ENCODE data around the gene PORCN. TPM values are rescaled to one million over a fixed set of nuclear protein-coding genes. Genes with fewer than 3 reads are reported as not detected.
A peak's percentile ranks its signal among the peaks of the same experiment; 100 is the strongest.

The PORCN gene
- 10 to 100 TPM; 16.1 to 22.3 (median 19.8) TPM for total RNA-seq
- polyA plus RNA-seq, result 14.0 TPM
- long read RNA-seq, donor 1, transcript PORCN-202 (14 exons, 1,848 nt), result major isoform, 7 of 68 reads
- long read RNA-seq, donor 1, partial matches to known transcripts, result 20 of 68 reads
- long read RNA-seq, donor 1, other reads (novel, unspliced or antisense), result 37 of 68 reads
- long read RNA-seq, donor 2, partial matches to known transcripts, result 3 of 21 reads
- long read RNA-seq, donor 2, other reads (novel, unspliced or antisense), result 11 of 21 reads
- long read RNA-seq, donor 3, transcript PORCN-204 (13 exons, 1,672 nt), result major isoform, 17 of 113 reads
- long read RNA-seq, donor 3, transcript PORCN-202 (14 exons, 1,848 nt), result minor isoform, 15 of 113 reads
- long read RNA-seq, donor 3, partial matches to known transcripts, result 19 of 113 reads
- long read RNA-seq, donor 3, other reads (novel, unspliced or antisense), result 58 of 113 reads
- long read RNA-seq, donor 4, transcript PORCN-202 (14 exons, 1,848 nt), result major isoform, 6 of 26 reads
- long read RNA-seq, donor 4, partial matches to known transcripts, result 2 of 26 reads
- long read RNA-seq, donor 4, other reads (novel, unspliced or antisense), result 15 of 26 reads

- DNase-seq, result peak; percentile 85 to 95 (median 93)
- WGBS, result under 1% methylated on average over 63 of the region's 65 CpGs
- intact Hi-C loops (cut with DNase I), result no loop called here
Observed at GRCh38 chrX:48508400-48509244, at the start of gene PORCN. Gene PORCN, plus strand, starts transcription at chrX:48508992. Its CDS starts 829 bp downstream, at chrX:48509821.

GRCh38 chrX:48459483-48459882 is 49.3 kb upstream of the PORCN start:
- intact Hi-C loops (cut with DNase I), result no loop called here
- ATAC-seq (no peak), DNase-seq (no peak)
- H3K27ac ChIP-seq (ENCODE audit: low read length), result no peak overlapping the region
- 89% methylated on average over 6 of the region's 6 CpGs for WGBS
- H3K9me3 ChIP-seq (ENCODE audit: control insufficient read depth, low read length), result no peaks in the 10 kb centered on the region
- no peak overlapping the region for H3K4me3 ChIP-seq (ENCODE audit: low read length)
- H3K27me3 ChIP-seq (ENCODE audit: control insufficient read depth, insufficient read depth), result no peaks in the 10 kb centered on the region
- no peaks in the 10 kb centered on the region for H3K4me1 ChIP-seq (ENCODE audit: control insufficient read depth, insufficient read depth, low read length)

More at GRCh38 chrX:48508400-48509244, at the start of gene PORCN:
- H3K4me1 ChIP-seq (ENCODE audit: control insufficient read depth, insufficient read depth, low read length), result peaks cover 2% of the 10 kb centered on the region
- H3K27me3 ChIP-seq (ENCODE audit: control insufficient read depth, insufficient read depth), result no peaks in the 10 kb centered on the region
- peak within 1 kb of the TSS; percentile 82 for H3K4me3 ChIP-seq (ENCODE audit: low read length)
- H3K9me3 ChIP-seq (ENCODE audit: control insufficient read depth, low read length), result no peaks in the 10 kb centered on the region
- peak; percentile 96 to 98 for ATAC-seq
- H3K27ac ChIP-seq (ENCODE audit: low read length), result peak within 1 kb of the TSS; percentile 77

DNA sequence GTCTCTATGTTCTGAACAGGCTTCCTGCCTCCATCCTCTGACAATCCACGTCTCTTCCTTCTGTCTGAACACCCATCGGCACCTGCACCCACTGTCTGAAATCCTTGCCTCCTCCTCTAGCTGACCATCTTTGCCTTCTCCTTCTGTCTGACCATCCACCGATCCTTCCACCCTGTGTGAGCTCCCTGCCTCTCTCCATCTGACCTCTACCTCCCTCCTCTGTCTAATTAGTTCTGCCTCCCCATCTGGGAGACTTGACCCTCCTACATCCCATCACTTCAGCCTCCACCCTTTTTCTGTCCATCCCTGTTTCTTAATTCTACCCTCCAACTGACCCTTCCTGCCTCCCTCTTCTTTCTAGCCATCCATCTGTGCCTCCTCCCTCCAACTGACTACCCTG is 48.8 kb upstream of the PORCN start:
- Histone ChIP-seq H3K9me3 (ENCODE audit: control insufficient read depth, low read length) (no peaks in the 10 kb centered on the region), H3K4me1 (ENCODE audit: control insufficient read depth, insufficient read depth, low read length) (no peaks in the 10 kb centered on the region), H3K4me3 (ENCODE audit: low read length) (no peak overlapping the region), H3K27ac (ENCODE audit: low read length) (no peak overlapping the region), H3K27me3 (ENCODE audit: control insufficient read depth, insufficient read depth) (no peaks in the 10 kb centered on the region)
- ATAC-seq (no peak), DNase-seq (no peak)
- intact Hi-C loops (cut with DNase I), result no loop called here
- 89% methylated on average over 3 of the region's 3 CpGs for WGBS

DNA sequence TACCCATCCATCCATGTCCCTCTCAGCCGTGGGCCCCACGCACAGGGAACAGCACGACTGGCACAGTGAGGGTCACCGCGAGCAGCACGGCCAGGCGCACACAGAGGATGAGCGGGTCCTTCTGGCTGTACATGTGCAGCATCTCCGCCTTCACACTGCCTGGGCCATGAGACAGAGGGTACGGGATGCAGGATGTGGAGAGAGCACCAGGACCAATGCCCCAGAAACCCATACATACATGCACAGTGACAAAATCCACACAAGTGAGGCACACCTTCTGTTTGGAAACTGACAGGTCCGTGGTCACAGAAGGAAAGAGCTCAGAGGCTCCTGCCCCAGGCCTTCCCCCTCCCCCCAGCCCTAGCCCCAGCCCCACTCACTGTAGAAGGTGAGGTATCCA is 48.2 kb upstream of the PORCN start:
- intact Hi-C loops (cut with DNase I), result no loop called here
- no peaks in the 10 kb centered on the region for H3K9me3 ChIP-seq (ENCODE audit: control insufficient read depth, low read length)
- DNase-seq, result no peak
- H3K4me1 ChIP-seq (ENCODE audit: control insufficient read depth, insufficient read depth, low read length), result no peaks in the 10 kb centered on the region
- no peak overlapping the region for H3K27ac ChIP-seq (ENCODE audit: low read length)
- no peak for ATAC-seq
- no peak overlapping the region for H3K4me3 ChIP-seq (ENCODE audit: low read length)
- 92% methylated on average over 11 of the region's 11 CpGs for WGBS
- H3K27me3 ChIP-seq (ENCODE audit: control insufficient read depth, insufficient read depth), result no peaks in the 10 kb centered on the region

GRCh38 chrX:48461830-48462229 is 47.0 kb upstream of the PORCN start:
- H3K27me3 ChIP-seq (ENCODE audit: control insufficient read depth, insufficient read depth), result no peaks in the 10 kb centered on the region
- H3K4me3 ChIP-seq (ENCODE audit: low read length), result no peak overlapping the region
- intact Hi-C loops (cut with DNase I), result no loop called here
- DNase-seq, result no peak
- WGBS, result 74% methylated on average over 6 of the region's 6 CpGs
- no peak for ATAC-seq
- H3K9me3 ChIP-seq (ENCODE audit: control insufficient read depth, low read length), result no peaks in the 10 kb centered on the region
- no peaks in the 10 kb centered on the region for H3K4me1 ChIP-seq (ENCODE audit: control insufficient read depth, insufficient read depth, low read length)
- H3K27ac ChIP-seq (ENCODE audit: low read length), result no peak overlapping the region

- Histone ChIP-seq H3K27me3 (ENCODE audit: control insufficient read depth, insufficient read depth) (no peaks in the 10 kb centered on the region), H3K27ac (ENCODE audit: low read length) (no peak overlapping the region), H3K9me3 (ENCODE audit: control insufficient read depth, low read length) (no peaks in the 10 kb centered on the region), H3K4me1 (ENCODE audit: control insufficient read depth, insufficient read depth, low read length) (no peaks in the 10 kb centered on the region), H3K4me3 (ENCODE audit: low read length) (no peak overlapping the region)
- 51% methylated on average over 10 of the region's 10 CpGs for WGBS
- no peak for DNase-seq
- ATAC-seq, result peak; percentile 43 to 53
- intact Hi-C loops (cut with DNase I), result no loop called here
Observed at GRCh38 chrX:48465336-48465933, 43.4 kb upstream of the PORCN start.

DNA sequence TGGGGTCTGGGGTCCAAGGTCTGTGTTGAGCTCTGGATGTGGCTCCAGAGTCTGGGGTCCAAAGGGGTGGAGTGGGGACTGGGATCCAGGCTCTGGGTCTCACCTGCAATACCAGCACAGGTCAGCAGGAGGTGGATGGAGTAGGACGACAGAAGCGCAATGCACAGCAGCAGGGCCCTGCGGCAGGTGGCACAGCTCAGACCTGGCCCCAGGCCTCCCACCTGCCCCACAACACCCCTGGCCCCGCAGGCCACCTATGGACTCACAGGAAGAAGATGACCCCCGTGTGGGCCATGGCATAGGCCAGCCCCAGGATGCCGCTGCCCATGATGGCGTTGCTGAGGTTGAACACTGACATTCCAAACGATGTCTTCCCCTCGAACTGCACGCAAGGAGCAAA is 42.1 kb upstream of the PORCN start:
- Histone ChIP-seq H3K4me3 (ENCODE audit: low read length) (no peak overlapping the region), H3K9me3 (ENCODE audit: control insufficient read depth, low read length) (no peaks in the 10 kb centered on the region), H3K4me1 (ENCODE audit: control insufficient read depth, insufficient read depth, low read length) (no peaks in the 10 kb centered on the region), H3K27me3 (ENCODE audit: control insufficient read depth, insufficient read depth) (no peaks in the 10 kb centered on the region), H3K27ac (ENCODE audit: low read length) (no peak overlapping the region)
- WGBS, result 87% methylated on average over 10 of the region's 10 CpGs
- ATAC-seq (no peak), DNase-seq (no peak)
- intact Hi-C loops (cut with DNase I), result no loop called here

GRCh38 chrX:48467281-48467761 is 41.5 kb upstream of the PORCN start:
- Histone ChIP-seq H3K27me3 (ENCODE audit: control insufficient read depth, insufficient read depth) (no peaks in the 10 kb centered on the region), H3K27ac (ENCODE audit: low read length) (no peak overlapping the region), H3K4me3 (ENCODE audit: low read length) (no peak overlapping the region), H3K9me3 (ENCODE audit: control insufficient read depth, low read length) (no peaks in the 10 kb centered on the region), H3K4me1 (ENCODE audit: control insufficient read depth, insufficient read depth, low read length) (no peaks in the 10 kb centered on the region)
- DNase-seq (no peak), ATAC-seq (peak in 1 of 2 donors; percentile 16)
- 38% methylated on average over 10 of the region's 10 CpGs for WGBS
- intact Hi-C loops (cut with DNase I), result no loop called here

- H3K9me3 ChIP-seq (ENCODE audit: control insufficient read depth, low read length), result no peaks in the 10 kb centered on the region
- peak in 1 of 2 donors; percentile 67 for ATAC-seq
- intact Hi-C loops (cut with DNase I), result no loop called here
- no peak overlapping the region for H3K27ac ChIP-seq (ENCODE audit: low read length)
- H3K27me3 ChIP-seq (ENCODE audit: control insufficient read depth, insufficient read depth), result no peaks in the 10 kb centered on the region
- DNase-seq, result peak in 1 of 3 donors; percentile 48
- 3% methylated on average over 18 of the region's 18 CpGs for WGBS
- H3K4me3 ChIP-seq (ENCODE audit: low read length), result peak overlapping the region; percentile 44
- H3K4me1 ChIP-seq (ENCODE audit: control insufficient read depth, insufficient read depth, low read length), result no peaks in the 10 kb centered on the region
Observed at GRCh38 chrX:48468247-48468671, 40.5 kb upstream of the PORCN start.

DNA sequence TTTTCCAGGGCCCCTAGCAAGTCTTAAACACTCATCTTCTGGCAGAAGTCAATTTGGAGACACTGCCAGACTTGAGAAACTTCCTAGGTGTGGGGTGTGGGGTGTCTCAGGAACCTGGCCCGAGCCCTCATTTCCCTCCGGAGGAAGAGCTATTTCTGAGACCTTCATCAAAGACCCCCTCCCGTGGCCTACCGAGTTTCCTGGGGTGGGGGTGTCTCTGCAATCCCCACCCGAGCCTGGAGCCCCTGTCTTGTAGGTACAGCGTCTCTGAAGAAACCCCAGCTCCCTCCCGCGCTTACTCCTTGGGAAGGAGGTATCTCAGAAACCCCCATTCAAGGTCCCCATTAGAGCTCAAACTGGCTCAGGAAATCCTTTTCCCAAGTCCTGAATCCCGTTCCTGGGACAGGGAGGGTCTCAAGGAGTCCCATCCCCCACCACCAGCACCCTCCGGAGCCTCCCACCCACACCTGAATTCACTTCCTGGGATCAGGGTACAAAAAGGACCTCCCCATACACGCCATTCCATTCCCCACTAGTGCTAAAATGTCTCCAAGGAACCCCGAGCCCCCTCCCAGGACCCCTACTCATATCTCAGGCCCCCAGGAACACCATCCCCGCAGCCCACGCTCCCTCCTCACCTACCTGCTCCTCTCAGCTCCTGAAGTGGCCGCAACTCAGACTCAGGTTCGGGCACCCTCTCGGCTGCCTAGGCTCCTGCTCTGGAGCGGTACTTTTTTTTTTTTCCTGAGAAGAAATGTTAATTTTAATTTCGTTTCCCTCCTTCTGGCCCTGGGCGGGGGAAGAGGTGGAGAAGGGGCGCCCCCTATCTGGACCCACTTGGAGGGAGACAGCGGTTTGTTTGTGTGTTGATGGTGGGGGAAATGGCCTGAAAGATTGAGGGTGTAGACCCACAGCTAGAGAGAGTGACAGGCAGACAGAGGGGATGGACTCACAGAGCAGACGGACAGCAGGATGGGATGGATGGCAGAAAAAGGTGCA is 39.8 kb upstream of the PORCN start:
- H3K27me3 ChIP-seq (ENCODE audit: control insufficient read depth, insufficient read depth), result no peaks in the 10 kb centered on the region
- intact Hi-C loops (cut with DNase I), result no loop called here
- ATAC-seq (no peak), DNase-seq (no peak)
- H3K4me3 ChIP-seq (ENCODE audit: low read length), result peak overlapping the region; percentile 44
- H3K9me3 ChIP-seq (ENCODE audit: control insufficient read depth, low read length), result no peaks in the 10 kb centered on the region
- no peak overlapping the region for H3K27ac ChIP-seq (ENCODE audit: low read length)
- no peaks in the 10 kb centered on the region for H3K4me1 ChIP-seq (ENCODE audit: control insufficient read depth, insufficient read depth, low read length)
- 19% methylated on average over 23 of the region's 23 CpGs for WGBS

Data from right cardiac atrium (tissue), 5 donors.